AG09309 (cell line): ENCODE data around the gene TLL1.

Experiments used
- DNase-seq: peaks from one replicate; pipeline ENCODE4 v3.0.0-alpha.2; 2010; ENCODE audit warnings: low read depth
- H3K4me3 ChIP-seq: 2 replicates; pipeline ENCODE4 v1.5.1; 2011; ENCODE audit warnings: mild to moderate bottlenecking, low read depth, low read length, moderate library complexity; ENCODE audit not compliant: control insufficient read depth
- TF ChIP-seq, protein P1 (sequence below): IDR thresholded peaks from 2 replicates; pipeline ENCODE4 v1.5.1; 2011; ENCODE audit warnings: mild to moderate bottlenecking, low read depth, low read length, inconsistent platforms; ENCODE audit not compliant: insufficient read depth, control insufficient read depth; ENCODE audit errors: missing control alignments

TLL1 gene

GRCh38 chr4:166091146-166091545 is 218.1 kb downstream of the TLL1 start:
- TF ChIP-seq, protein P1, sequence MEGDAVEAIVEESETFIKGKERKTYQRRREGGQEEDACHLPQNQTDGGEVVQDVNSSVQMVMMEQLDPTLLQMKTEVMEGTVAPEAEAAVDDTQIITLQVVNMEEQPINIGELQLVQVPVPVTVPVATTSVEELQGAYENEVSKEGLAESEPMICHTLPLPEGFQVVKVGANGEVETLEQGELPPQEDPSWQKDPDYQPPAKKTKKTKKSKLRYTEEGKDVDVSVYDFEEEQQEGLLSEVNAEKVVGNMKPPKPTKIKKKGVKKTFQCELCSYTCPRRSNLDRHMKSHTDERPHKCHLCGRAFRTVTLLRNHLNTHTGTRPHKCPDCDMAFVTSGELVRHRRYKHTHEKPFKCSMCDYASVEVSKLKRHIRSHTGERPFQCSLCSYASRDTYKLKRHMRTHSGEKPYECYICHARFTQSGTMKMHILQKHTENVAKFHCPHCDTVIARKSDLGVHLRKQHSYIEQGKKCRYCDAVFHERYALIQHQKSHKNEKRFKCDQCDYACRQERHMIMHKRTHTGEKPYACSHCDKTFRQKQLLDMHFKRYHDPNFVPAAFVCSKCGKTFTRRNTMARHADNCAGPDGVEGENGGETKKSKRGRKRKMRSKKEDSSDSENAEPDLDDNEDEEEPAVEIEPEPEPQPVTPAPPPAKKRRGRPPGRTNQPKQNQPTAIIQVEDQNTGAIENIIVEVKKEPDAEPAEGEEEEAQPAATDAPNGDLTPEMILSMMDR: no peak
- DNase-seq: no peak
- no peak overlapping the region for H3K4me3 ChIP-seq

DNA sequence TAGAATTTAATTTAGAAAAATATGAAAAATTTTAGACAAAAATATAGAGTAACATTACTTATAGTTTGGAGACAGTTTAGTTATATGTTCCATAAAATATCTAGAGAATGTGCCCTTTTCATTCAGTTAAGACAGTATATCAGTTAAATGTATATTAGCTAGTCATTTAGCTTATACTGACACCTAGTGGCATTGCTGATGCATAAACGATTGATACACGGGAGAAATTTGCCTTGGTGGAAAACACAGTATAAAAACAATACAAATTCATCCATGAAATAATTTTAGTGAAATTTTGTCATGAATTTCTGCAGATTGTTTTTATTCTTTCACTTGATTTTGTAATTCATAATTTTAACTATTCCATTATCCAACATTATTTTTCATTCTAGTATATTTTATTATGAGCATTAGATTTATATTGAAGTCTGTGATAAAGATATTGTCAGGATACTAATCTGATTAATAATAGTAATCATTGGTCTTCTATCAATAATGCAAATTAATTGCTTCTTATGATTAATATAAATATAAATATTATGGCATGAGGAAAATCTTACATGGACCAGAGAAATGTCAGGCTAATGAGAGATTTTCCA is 219.0 kb downstream of the TLL1 start:
- DNase-seq: peak; percentile 1

GRCh38 chr4:166092797-166093290 is 219.8 kb downstream of the TLL1 start:
- TF ChIP-seq, protein P1: no peak
- no peak for DNase-seq
- no peak overlapping the region for H3K4me3 ChIP-seq

More for the DNA sequence above, 219.0 kb downstream of the TLL1 start:
- TF ChIP-seq, protein P1: peak; percentile 65
- no peak overlapping the region for H3K4me3 ChIP-seq

DNA sequence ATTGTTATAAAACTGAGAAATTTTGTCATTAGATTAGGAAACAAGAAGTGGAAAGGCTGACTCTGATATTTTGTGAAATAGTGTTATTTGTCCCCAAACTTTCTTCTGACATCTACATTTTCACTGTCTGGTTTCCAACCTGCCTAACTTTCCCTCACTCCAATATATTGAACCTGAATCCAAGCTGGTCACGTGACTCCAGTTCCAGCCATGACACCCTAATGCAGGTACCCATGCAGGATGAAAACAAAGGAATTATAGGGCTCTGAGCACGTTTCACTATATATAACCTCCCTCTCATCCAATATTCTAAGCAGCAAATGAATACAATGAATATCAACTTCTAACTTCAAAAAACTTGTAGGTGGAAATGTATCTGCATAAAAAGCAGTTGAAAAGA is 231.6 kb downstream of the TLL1 start:
- DNase-seq: no peak
- no peak overlapping the region for H3K4me3 ChIP-seq
- TF ChIP-seq, protein P1: no peak

- no peak overlapping the region for H3K4me3 ChIP-seq
- TF ChIP-seq, protein P1: no peak
- no peak for DNase-seq
These were observed 248.9 kb downstream of the TLL1 start for GRCh38 chr4:166121897-166122296.

- DNase-seq: no peak
- no peak overlapping the region for H3K4me3 ChIP-seq
- TF ChIP-seq, protein P1: no peak
These were observed 250.5 kb downstream of the TLL1 start for GRCh38 chr4:166123546-166123945.
